PFSK-1 (cell line): ENCODE measurements around the gene MAN2B1.
A peak's percentile ranks its signal among the peaks of the same experiment; 100 is the strongest.

Source experiments
- FOXP2 ChIP-seq: optimal IDR thresholded peaks from 2 replicates; pipeline ENCODE3; 2011; ENCODE audit warnings: borderline replicate concordance, control low read depth, inconsistent platforms; ENCODE audit not compliant: insufficient read depth; ENCODE audit errors: extremely low read length, extremely low read depth
- POLR2AphosphoS5 ChIP-seq: IDR thresholded peaks from 2 replicates; pipeline ENCODE4 v1.6.1; 2012; ENCODE audit warnings: low read depth, mild to moderate bottlenecking, control low read depth, low read length, moderate library complexity
- REST ChIP-seq, 2 experiments: IDR thresholded peaks; 2 replicates each; pipeline versions ENCODE4 v1.6.1 to v1.8.0; 2011 to 2012; ENCODE audit warnings: low read depth in 2 of 2, low read length in 2 of 2, control low read depth in 1 of 2, inconsistent platforms in 1 of 2, mild to moderate bottlenecking in 1 of 2, moderate library complexity in 1 of 2; ENCODE audit not compliant: insufficient read depth in 1 of 2
- SIN3A ChIP-seq: IDR thresholded peaks from 2 replicates; pipeline ENCODE4 v1.6.1; 2012; ENCODE audit warnings: mild to moderate bottlenecking, low read length, moderate library complexity, borderline replicate concordance; ENCODE audit not compliant: insufficient read depth
- TAF1 ChIP-seq: IDR thresholded peaks from 2 replicates; pipeline ENCODE4 v1.6.1; 2012; ENCODE audit warnings: low read length, control low read depth, borderline replicate concordance; ENCODE audit not compliant: insufficient read depth

GRCh38 chr19:12675940-12676339 lies 9.4 kb upstream of the MAN2B1 start:
- TF ChIP-seq SIN3A, result no peak
- peak; percentile 47; the same call in 1 of the 2 replicates for TF ChIP-seq POLR2AphosphoS5
- TF ChIP-seq TAF1, result no peak
- TF ChIP-seq REST (IDR thresholded peaks at IDR 0.05; ENCODE audit: insufficient read depth in 1 of 2, low read depth in 2 of 2, low read length in 2 of 2), result no peak
- TF ChIP-seq FOXP2, result no peak
